GM19023 (cell line): ENCODE data around the gene ARHGAP18.

Experiments
- ATAC-seq: cut with Tn5 transposase; IDR thresholded peaks from one replicate; pipeline ENCODE4 v1.9.1; 2021; ENCODE audit warnings: mild to moderate bottlenecking, moderate library complexity; ENCODE audit not compliant: unreplicated experiment

ARHGAP18 gene

DNA sequence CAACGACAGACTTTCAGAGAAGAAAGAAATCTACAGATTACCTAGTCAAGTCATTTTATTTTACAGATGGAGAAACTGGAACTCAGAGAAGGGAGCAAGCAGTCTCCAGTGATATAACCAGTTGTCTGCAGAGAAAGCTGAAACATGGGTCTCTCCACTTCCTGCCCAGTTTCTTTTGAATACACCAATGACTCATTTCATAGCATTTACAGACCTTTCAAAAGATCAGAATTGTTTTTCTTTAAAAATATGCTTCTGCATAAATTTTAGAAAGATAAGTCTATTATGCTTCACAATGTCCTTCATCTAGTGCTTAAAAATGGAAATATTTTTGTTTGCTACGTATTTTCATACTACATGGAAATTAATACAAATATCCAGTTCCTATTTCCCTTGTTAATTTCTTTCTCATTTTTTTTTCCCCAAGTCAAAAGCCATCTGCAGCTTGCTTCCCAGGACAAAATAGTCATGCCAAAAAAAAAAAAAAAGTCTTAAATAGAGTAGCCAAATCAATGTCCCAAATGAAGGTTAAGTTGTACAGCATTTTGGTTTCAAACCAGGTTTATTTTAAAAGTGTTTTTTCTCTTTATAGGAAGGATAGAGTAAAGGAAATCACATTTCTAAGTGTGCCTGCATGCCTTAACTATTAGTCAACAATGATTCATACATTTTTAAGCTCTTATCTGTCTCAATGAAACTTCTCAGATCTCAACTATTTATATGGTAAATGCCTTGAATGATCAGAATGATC lies 36.9 kb downstream of the ARHGAP18 start:
- peak; percentile 54 for ATAC-seq

DNA sequence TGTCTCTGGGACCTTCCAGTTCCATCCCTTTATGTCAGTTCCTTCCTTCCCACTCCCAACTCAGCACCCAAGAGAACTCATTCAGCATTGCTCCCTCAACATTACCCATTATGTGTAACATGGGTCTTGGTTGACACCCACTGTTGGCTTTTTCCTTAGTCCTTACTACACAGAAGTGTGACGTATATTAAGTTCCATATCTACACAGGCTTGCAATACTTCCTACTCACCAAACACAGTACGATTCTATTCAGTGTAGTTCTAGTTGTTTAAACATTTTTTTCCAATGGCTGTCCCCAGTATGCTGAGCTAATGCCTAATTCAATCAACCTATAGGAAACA lies 37.7 kb downstream of the ARHGAP18 start:
- ATAC-seq, result peak; percentile 21

DNA sequence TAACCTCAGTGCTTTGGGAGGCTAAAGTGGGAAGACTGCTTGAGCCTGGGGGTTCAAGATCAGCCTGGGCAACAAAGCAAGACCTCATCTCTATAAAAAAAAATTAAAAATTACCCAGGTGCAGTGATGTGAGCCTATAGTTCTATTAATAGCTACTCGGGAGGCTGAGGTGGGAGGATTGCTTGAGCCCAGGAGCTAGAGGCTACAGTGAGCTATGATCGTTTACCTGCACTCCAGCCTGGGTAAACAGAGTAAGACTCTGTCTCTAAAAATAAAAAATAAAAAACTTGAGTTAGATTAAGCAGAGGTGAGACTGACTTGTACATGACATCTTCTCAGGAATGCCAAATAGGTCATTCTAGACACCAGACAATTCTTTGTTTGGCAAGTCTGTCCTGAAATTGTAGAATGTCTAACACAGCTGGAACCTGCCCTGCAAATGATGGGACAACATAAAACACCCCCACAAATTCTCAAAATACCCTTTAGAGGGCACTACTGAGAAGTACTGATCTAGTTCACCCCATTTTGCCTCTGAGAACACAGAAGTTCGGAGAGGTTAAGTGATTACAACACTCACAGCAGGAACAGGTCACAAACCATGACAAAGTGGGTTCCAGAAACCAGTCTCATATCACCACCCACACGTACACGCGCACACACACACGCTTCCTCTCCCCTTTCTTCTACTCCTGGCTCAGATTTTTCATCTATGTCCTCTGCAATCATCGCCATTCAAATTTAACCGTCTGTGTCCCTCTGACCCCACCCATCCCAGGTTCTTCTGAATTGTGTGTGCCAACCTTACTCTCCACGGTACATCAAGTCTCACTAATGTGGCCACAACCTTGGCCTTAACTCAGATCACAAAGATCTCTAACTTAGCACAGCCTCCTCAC lies 38.3 kb downstream of the ARHGAP18 start:
- ATAC-seq, result peak; percentile 90

DNA sequence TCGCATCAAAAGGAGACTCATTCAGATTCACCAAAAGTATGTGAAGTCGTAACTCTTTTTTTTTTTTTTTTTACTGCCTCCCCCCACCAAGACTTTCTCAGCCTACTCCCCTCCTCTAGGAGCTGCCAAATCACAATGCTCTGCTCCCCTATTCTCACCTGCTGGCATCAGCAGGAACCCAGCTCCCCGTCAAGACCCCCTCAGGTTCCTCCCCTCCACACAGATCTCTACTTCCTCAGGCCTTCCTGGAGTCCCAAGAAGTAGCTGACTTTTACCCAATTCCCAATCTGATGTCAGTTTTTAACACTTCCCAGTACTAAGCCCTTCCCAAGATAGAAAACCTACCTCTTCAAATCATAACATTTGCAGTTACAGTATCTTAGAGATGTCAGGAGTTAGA lies 39.3 kb downstream of the ARHGAP18 start:
- no peak for ATAC-seq

DNA sequence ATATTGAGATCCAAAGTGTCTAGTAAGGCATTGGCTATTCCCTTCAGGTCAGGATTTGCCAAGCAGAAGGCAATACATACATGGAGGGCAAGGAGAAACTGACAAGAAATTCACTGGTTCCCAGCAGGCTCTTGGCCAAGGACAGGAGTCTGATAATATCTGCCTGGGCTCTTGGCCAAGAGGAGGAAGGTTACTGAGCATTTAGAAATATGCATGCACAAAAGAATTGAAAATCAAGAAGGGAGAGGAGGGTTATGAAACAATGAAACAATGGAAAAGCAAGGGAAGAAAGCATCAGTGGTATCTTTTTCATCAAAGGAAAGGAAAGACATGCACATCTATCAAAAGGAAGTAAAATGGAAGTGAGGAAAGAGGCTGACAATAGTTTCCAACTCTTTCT lies 42.4 kb downstream of the ARHGAP18 start:
- no peak for ATAC-seq

DNA sequence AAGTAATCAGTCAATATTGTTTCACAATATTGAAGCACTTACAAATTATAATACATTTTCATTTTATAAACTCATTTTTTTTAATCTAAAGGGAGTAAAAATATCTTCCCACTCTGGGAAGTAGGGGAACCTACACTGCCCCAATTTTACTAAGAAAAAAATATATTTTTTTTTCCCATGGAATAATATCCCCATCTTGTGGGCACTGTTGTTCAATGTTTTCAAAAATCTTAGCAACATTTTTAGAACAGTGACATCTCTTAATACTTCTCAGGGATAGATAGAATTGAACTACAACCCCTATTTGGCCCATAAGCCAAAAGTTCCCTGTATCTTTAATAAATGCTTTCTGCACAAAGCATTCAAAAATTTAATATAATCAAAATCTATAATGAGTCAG lies 42.9 kb downstream of the ARHGAP18 start:
- ATAC-seq, result no peak

DNA sequence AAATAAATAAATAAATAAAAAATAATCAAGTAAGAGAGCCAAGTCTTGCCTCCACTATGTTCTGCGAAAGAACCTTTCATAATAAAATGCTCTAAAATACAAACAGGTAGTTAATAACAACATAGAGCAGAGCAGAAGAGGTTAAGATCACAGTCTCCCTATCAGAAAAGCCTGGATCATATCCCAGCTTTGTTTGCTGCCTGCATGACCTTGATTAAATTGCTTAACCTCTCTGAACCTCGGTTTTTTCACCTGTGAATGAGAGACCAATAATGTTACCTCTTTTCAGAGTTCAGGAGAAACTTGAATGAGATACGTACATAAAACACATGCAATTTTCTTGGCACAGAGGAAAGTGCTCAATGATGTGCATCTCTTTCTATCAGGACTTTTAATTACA lies 44.4 kb downstream of the ARHGAP18 start:
- ATAC-seq, result no peak

DNA sequence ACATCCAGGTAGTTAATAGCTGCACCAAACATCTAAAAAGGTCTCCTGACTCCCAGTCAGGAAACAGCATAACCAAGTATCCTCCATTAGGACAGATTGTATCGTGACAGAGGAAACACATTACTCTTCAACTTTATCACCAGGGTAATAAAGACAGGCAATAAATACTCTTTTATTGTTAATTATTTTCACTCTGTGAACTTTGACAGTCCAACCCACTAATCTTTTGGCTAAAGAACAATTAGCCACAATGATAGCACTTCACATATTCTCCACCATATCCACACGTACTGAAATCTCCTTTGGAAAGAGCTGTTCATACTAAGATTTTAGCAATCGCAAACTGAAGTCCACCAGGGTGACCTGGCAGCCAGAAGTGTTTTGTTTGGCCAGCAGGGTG lies 46.4 kb downstream of the ARHGAP18 start:
- ATAC-seq, result no peak

DNA sequence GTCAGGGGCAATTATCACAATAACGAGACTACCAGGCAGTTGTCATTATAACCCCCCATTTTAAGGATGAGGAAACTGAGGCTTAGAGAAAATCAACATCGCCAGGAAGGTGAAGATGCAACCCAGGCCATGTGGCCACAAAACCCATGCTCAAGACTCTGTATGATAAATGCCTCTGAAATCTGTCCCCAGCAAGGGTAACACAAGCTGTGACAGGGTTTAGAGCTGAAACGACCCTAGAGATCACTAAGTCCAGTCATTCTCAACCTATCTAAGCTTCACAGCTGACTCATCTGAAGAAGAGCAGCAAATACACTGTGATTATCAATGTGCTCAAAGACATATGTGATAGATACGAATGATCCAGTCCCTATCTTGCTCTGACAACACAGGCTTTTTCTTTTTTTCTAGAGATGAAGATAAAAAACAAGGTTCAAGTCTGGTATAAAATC lies 47.0 kb downstream of the ARHGAP18 start:
- ATAC-seq, result peak; percentile 60

DNA sequence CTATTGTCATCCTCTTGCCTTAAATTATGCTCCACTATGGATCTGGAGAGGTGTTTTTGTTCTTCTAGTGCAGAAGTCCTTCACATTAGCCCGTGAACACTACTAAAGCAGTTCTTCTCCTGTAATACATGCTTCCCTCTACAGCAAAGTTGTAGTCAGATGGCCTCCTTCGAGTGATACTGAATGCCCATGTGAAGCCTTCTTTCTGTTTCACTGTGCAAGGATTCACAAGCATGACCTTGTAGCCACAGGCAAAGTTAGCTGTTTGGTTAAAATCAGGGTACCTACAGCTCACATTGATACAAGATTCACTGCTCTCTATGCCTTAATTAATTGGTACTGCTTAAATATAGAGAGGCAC lies 47.6 kb downstream of the ARHGAP18 start:
- ATAC-seq, result peak; percentile 67

DNA sequence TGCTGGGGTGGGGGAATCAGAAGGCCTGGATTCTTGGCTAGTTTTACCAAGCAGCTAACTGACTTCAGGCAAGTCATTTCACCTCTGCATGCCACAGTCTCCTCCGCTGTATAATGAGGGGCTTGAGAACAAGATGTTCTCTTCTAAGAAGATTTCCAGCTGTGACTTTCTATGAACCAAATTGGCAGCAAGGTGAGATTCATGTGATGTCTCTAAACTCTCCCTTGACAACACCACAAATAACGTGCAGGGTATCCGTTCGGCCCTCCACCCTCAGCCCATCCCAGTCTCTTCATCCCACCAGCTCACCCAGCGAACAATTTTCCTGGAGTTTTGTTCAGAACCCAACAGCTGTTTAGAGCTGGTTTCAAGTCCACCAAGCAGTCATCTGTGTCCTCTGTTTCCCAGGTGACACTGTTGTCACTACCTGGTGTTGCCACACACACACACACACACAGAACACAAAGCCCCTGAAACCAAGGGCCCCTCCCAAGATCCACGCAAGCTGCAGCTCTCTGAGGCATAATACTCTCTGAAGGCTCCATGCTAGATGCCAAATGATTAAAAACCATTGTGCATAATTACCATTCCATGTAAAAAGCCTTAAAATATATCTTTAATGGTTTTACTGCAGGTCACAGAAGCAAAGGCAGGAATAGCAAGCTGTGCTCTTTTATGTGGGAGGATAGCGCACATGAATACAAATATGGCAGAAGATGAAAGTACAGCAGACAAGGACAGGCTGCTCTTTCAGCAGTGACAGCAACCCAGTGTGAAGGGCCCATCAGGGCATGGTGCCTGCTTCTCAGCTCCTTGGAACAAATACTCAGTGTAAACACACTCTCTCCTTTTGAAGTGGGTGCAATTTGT lies 48.2 kb downstream of the ARHGAP18 start:
- ATAC-seq, result peak; percentile 27

DNA sequence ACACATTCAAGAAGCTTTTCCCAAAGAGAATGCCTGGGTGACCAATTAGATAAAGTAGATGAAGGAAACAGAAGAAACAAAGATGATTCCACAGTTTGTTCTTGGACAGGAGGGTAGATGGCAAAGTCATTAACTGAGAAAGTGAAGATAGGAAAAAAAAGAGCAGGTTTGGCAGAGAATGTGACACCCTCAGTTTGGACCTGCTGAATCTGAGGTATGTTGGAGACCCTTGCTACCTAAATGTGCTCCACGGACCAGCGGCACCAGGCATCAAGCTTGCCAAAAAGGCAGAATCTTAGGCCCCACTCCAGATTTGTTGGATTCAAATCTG lies 49.7 kb downstream of the ARHGAP18 start:
- ATAC-seq, result no peak

DNA sequence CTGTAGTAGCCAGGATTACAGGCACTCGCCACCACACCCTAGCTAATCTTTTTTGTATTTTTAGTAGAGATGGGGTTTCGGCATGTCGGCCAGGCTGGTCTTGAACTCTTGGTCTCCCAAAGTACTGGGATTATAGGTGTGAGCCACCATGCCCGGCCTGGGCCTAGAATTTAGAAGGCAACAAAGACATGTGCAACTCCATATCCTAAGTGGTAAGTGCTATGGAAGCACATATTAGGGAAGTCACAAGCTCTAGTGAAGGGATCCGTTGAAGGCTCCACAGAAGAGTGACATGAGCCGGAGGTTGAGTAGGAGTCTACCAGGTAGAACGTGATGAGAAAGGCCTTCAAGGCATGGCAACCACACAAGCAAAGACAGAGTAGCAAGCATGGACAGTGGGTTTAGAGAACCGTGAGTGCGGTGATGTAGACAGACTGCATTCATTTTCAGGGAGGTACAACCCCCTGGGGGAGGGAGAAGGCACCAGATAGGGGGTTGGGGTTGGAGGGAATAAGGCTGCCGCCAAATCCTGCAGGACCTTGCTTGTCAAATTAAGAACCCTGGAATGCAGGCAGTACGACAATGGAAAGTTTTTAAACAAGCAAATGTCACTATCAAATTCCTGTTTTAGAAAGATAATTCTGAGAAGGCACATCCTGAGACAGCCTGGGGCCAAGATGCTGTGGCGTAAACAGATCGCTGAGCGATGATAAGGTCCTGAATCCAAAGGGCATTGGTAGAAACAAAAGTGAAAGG lies 50.2 kb downstream of the ARHGAP18 start:
- ATAC-seq, result no peak

DNA sequence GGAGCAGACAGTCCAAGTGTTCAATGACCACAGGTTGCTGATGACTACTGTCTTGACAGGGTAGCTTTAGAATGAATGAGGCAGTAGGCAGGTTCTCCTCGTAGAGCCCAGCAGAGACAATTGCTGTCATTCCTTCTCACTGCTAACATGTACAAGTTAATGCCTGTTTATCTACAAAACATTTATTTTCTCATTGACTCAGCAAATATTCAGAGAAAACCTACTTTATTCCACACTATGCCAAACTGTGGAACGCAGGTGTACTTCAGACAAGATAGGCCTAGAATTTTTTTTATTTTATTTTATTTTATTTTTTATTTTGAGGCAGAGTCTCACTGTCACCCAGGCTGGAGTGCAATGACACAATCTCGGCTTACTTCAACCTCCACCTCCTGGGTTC lies 50.8 kb downstream of the ARHGAP18 start:
- no peak for ATAC-seq

DNA sequence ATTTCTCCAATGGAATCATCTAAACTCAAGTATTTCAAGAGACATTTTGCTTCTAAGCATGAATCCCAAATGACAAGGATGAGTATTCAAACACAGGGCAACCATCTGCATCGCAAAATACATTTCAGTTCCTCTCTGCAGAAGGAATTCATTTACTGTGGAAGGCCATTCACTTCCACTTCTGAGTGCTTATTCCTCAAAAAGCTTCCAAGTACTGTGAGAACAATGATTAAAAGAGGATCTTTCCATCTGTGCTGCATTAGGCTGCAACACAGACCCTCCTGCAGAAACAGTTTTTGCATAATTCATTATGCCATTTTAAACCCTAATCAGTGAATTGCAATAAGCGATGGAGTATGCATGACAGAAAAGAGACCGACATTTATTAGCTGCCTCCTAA lies 52.5 kb downstream of the ARHGAP18 start:
- ATAC-seq, result no peak

DNA sequence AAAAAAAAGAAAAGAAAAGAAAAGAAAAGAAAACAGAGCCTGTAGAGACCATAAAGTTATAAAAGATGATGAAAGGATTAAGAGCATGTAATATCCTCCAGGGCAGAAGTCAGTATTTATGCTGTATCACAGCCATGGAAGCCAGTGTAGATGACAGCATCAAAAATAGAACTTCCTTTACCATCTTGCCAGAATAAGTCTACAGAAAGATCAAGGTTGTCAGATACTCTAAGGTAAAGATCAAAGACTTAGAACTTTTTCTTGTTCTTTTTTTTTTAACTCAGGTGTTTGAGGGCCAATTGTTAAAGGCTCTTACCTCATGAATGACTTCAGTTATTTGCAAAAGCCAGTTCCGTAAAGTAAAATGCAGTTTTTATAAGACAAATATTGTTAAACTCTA lies 54.6 kb downstream of the ARHGAP18 start:
- no peak for ATAC-seq

DNA sequence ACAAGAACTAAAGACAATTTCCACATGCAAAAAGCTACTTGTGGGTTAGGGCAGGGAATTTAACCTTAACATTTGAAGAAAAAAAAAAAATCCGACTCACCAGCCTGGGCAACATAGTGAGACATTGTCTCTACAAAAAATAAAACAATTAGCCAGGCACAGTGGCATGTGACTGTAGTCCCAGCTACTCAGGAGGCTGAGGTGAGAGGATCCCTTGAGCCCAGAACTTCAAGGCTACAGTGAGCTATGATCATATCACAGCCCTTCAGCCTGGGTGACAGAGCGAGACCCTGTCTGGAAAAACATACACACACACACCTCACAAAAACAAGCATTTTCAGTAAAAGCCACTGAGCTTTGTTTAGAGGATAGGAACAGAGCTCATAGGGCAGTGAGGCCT lies 56.2 kb downstream of the ARHGAP18 start:
- ATAC-seq, result no peak

DNA sequence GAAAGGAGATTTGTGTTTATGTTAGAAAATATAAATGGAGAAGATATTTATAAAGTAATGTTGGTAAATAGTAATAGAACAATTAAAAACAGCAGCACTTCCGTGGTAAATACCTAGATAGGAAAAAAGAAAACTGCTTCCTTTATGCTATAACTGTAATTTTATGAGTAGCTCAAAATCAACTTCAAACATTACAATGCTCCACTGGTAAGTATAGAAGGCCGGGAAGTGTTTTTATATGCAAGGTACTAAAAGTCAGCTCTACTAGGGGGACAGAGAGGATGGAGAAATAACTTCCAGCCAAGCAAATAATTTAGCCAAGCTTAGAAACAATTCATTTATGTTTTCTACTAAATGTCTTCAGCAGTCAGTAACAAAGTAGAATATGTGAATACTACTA lies 56.7 kb downstream of the ARHGAP18 start:
- no peak for ATAC-seq

DNA sequence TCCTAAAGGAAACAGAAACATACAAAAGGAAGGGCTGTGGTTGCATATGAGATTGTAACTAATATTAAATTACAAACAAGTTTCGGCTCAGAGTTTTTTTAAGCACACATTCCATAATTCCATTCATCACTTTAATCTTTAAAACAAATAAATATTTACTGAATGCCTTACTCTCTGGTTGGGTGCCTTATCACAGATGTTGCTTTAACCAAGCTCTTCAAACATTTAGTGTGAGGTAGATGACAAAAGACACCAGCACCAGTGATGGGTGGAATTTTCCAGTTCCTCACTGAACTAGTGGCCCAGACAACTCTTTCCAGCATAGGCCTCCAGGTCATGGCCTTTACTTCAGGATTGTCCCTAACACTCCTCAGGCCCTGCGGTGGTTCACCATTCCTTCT lies 58.7 kb downstream of the ARHGAP18 start:
- ATAC-seq, result no peak

DNA sequence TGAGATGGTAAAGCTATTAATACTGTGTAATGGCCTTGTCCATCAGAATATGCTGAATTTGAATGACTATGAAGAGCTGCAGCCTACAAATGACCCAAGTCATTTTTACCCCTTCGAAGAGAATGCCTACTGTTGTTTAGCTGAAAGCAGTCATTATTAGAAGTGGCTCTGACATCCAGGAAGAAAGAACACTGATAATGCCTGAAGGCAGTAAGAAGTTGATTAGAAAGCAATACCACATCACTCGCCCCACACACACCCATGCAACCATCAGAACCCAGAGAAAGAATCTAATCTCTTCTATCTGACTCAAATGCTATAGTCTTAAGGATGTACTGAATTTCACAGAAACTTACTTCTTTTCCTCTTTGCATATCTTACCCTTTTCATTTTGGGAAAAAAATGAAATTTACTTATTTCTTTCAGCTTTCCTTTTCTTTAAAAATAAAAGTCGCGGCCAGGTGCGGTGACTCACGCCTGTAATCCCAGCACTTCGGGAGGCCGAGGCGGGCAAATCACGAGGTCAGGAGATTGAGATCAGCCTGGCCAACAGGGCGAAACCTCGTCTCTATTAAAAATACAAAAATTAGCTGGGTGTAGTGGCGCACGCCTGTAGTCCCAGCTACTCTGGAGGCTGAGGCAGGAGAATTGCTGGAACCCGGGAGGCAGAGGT lies 61.0 kb downstream of the ARHGAP18 start:
- ATAC-seq, result no peak
